HepG2 (cell line): Measurements from ENCODE around the gene MINDY1. TPM values are rescaled to one million over a fixed set of nuclear protein-coding genes. Genes with fewer than 3 reads are reported as not detected.

Experiments
- AGO1 ChIP-seq: fragments of 200-400 bp; formaldehyde crosslinking; IDR thresholded peaks from 2 replicates; pipeline ENCODE4 v1.6.1; 2017; ENCODE audit warnings: mild to moderate bottlenecking, low read depth, low read length, moderate library complexity; ENCODE audit not compliant: poor library complexity, severe bottlenecking
- AHR ChIP-seq: IDR thresholded peaks from 2 replicates; pipeline ENCODE4 v1.6.1; 2018; ENCODE audit warnings: missing genetic modification reagents, missing compliant biosample characterization
- BHLHE40 ChIP-seq: IDR thresholded peaks from 2 replicates; pipeline ENCODE4 v1.6.1; 2011; ENCODE audit warnings: low read length, improper control_type of control experiment
- CBFB ChIP-seq: sonication (generic); formaldehyde crosslinking; IDR thresholded peaks from 2 replicates; pipeline ENCODE4 v1.4.0; 2020; ENCODE audit warnings: missing genetic modification reagents
- CBX1 ChIP-seq: IDR thresholded peaks from one replicate; pipeline ENCODE4 v1.6.1; 2016; ENCODE audit warnings: antibody characterized with exemption, low read depth
- CBX5 ChIP-seq: sonication (generic); formaldehyde crosslinking; IDR thresholded peaks from 2 replicates; pipeline ENCODE4 v1.4.0; 2020; ENCODE audit warnings: missing genetic modification reagents, borderline replicate concordance
- ELK4 ChIP-seq: sonication (generic); formaldehyde crosslinking; IDR thresholded peaks from 2 replicates; pipeline ENCODE4 v1.9.0; 2021; ENCODE audit warnings: missing genetic modification reagents, borderline replicate concordance
- FUBP1 ChIP-seq: sonication (generic); formaldehyde crosslinking; IDR thresholded peaks from 2 replicates; pipeline ENCODE4 v1.5.1; 2020; ENCODE audit warnings: missing genetic modification reagents, mild to moderate bottlenecking, borderline replicate concordance
- HDAC2 ChIP-seq: sonication (generic); formaldehyde crosslinking; IDR thresholded peaks from 2 replicates; pipeline ENCODE4 v1.4.0; 2020; ENCODE audit warnings: missing genetic modification reagents
- HIC2 ChIP-seq: sonication (generic); formaldehyde crosslinking; IDR thresholded peaks from 2 replicates; pipeline ENCODE4 v1.9.0; 2022; ENCODE audit warnings: low read depth, missing genetic modification reagents
- KAT2B ChIP-seq: fragments of 150-350 bp; IDR thresholded peaks from 2 replicates; pipeline ENCODE4 v1.6.1; 2014; ENCODE audit warnings: low read depth, low read length, borderline replicate concordance
- RCOR2 ChIP-seq: IDR thresholded peaks from 2 replicates; pipeline ENCODE4 v1.6.1; 2016; ENCODE audit warnings: missing biosample characterization, missing genetic modification reagents
- SALL2 ChIP-seq: sonication (generic); formaldehyde crosslinking; IDR thresholded peaks from 2 replicates; pipeline ENCODE4 v1.8.1; 2023; ENCODE audit warnings: mild to moderate bottlenecking, missing genetic modification reagents, inconsistent platforms
- TBP ChIP-seq: sonication (generic); formaldehyde crosslinking; IDR thresholded peaks from 2 replicates; pipeline ENCODE4 v1.5.0; 2020; ENCODE audit warnings: missing genetic modification reagents
- ZIK1 ChIP-seq: sonication (generic); formaldehyde crosslinking; IDR thresholded peaks from 2 replicates; pipeline ENCODE4 v1.5.0; 2020; ENCODE audit warnings: mild to moderate bottlenecking, low read depth, missing genetic modification reagents, borderline replicate concordance
- ZNF562 ChIP-seq: sonication (generic); formaldehyde crosslinking; IDR thresholded peaks from 2 replicates; pipeline ENCODE4 v1.8.0; 2022; ENCODE audit warnings: missing genetic modification reagents, borderline replicate concordance
- ZNF614 ChIP-seq: IDR thresholded peaks from 2 replicates; pipeline ENCODE4 v1.6.1; 2018; ENCODE audit warnings: missing biosample characterization, missing genetic modification reagents, inconsistent platforms, borderline replicate concordance
- ZNF616 ChIP-seq: sonication (generic); formaldehyde crosslinking; IDR thresholded peaks from 2 replicates; pipeline ENCODE4 v1.5.0; 2020; ENCODE audit warnings: low read depth, mild to moderate bottlenecking, missing genetic modification reagents
- ZSCAN31 ChIP-seq: sonication (generic); formaldehyde crosslinking; IDR thresholded peaks from 2 replicates; pipeline ENCODE4 v1.5.0; 2020; ENCODE audit warnings: low read depth, mild to moderate bottlenecking, missing genetic modification reagents
- ZZZ3 ChIP-seq: sonication (generic); formaldehyde crosslinking; IDR thresholded peaks from 2 replicates; pipeline ENCODE4 v1.4.0; 2020; ENCODE audit warnings: missing genetic modification reagents, mild to moderate bottlenecking, borderline replicate concordance
- polyA plus RNA-seq, 8 experiments: library from polyadenylated mRNA; depleted of rRNA in 3 of 8; stranded (reverse) in 7 of 8; unstranded in 1 of 8; fragments of >200 nt; fragmentation: Illumina TruSeq in 4 of 8; extraction: Trizol in 4 of 8; gene quantifications; 2 replicates each; pipeline versions ENCODE4 v1.2.1 to v1.2.3, GENCODE V29; 2011 to 2016; ENCODE audit warnings: low read depth in 4 of 8, missing spikeins in 1 of 8, mixed read lengths in 1 of 8; ENCODE audit not compliant: insufficient read depth in 1 of 8
- total RNA-seq, 5 experiments: library from RNA; depleted of rRNA; stranded (reverse); fragments of >200 nt; fragmentation: Illumina TruSeq; extraction: Trizol; gene quantifications; 2 replicates each; pipeline ENCODE4 v1.2.3, GENCODE V29; 2016; ENCODE audit warnings: low read depth in 1 of 5
- TF ChIP-seq, protein P1 (sequence below): sonication (generic); formaldehyde crosslinking; IDR thresholded peaks from 2 replicates; pipeline ENCODE4 v1.5.1; 2020; ENCODE audit warnings: mild to moderate bottlenecking, missing genetic modification reagents, borderline replicate concordance
- TF ChIP-seq, protein P2 (sequence below): sonication (generic); formaldehyde crosslinking; IDR thresholded peaks from 2 replicates; pipeline ENCODE4 v1.4.0; 2020; ENCODE audit warnings: mild to moderate bottlenecking, low read depth, missing genetic modification reagents

The MINDY1 gene
- total and polyA plus RNA-seq, 2 of the 13 experiments (the other 11 are each of a cell fraction or from before 2014, with no cell fraction given) = 11.1 to 15.0 TPM

GRCh38 chr1:151012684-151013471 is 6.2 kb upstream of the MINDY1 start (continued):
- TF ChIP-seq ZZZ3 (no peak), RCOR2 (CRISPR knock-in tag) (peak; percentile 81), AHR (CRISPR knock-in tag) (no peak), ZIK1 (CRISPR knock-in tag) (0 out of 2 replicates have a peak, but pooled peaks have one; percentile 33), TBP (CRISPR knock-in tag) (no peak), ZNF562 (CRISPR knock-in tag) (no peak), HDAC2 (CRISPR knock-in tag) (peak; percentile 92), AGO1 (no peak), ZNF614 (CRISPR knock-in tag) (peak; percentile 34; the same call in 1 of the 2 replicates), KAT2B (no peak), ZSCAN31 (CRISPR knock-in tag) (no peak), FUBP1 (CRISPR knock-in tag) (no peak), HIC2 (CRISPR knock-in tag) (no peak; the same call in 1 of the 2 replicates), CBFB (CRISPR knock-in tag) (no peak), BHLHE40 (no peak), ZNF616 (CRISPR knock-in tag) (no peak), CBX1 (no peak), CBX5 (CRISPR knock-in tag) (no peak), ELK4 (no peak), SALL2 (CRISPR knock-in tag) (no peak)
- TF ChIP-seq, protein P1, sequence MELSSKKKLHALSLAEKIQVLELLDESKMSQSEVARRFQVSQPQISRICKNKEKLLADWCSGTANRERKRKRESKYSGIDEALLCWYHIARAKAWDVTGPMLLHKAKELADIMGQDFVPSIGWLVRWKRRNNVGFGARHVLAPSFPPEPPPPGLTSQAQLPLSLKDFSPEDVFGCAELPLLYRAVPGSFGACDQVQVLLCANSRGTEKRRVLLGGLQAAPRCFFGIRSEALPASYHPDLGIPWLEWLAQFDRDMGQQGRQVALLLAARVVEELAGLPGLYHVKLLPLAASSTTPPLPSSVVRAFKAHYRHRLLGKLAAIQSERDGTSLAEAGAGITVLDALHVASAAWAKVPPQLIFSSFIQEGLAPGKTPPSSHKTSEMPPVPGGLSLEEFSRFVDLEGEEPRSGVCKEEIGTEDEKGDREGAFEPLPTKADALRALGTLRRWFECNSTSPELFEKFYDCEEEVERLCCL (CRISPR knock-in tag) = no peak
- TF ChIP-seq, protein P2, sequence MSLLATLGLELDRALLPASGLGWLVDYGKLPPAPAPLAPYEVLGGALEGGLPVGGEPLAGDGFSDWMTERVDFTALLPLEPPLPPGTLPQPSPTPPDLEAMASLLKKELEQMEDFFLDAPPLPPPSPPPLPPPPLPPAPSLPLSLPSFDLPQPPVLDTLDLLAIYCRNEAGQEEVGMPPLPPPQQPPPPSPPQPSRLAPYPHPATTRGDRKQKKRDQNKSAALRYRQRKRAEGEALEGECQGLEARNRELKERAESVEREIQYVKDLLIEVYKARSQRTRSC = no peak
